Mesothelial cell of epicardium (in vitro differentiated cells): ENCODE data around the gene THEM4. TPM values are rescaled to one million over a fixed set of nuclear protein-coding genes. Genes with fewer than 3 reads are reported as not detected.
"Not testable (repeated sequence)": the region's sequence is repeated elsewhere in the genome, so short reads cannot be mapped to it uniquely, and the experiment has no call there.

Experiments
- DNase-seq, 2 experiments: peaks; one replicate each; pipeline ENCODE4 v3.0.0; 2021; ENCODE audit warnings: low spot score in 2 of 2; ENCODE audit not compliant: unreplicated experiment in 2 of 2
- H3K27ac Mint-ChIP-seq: 2 replicates; pipeline ENCODE4 v1.8.0; 2021; ENCODE audit warnings: mixed read lengths
- H3K27me3 Mint-ChIP-seq: 2 replicates; pipeline ENCODE4 v1.8.0; 2021; ENCODE audit warnings: low read depth, mixed read lengths
- H3K36me3 Mint-ChIP-seq: 2 replicates; pipeline ENCODE4 v1.8.0; 2021; ENCODE audit warnings: mixed read lengths
- H3K4me1 Mint-ChIP-seq: 2 replicates; pipeline ENCODE4 v1.8.0; 2021; ENCODE audit warnings: mixed read lengths
- H3K4me3 Mint-ChIP-seq: 2 replicates; pipeline ENCODE4 v1.8.0; 2021; ENCODE audit warnings: mild to moderate bottlenecking, moderate library complexity, mixed read lengths
- H3K9me3 Mint-ChIP-seq: 2 replicates; pipeline ENCODE4 v1.8.0; 2021; ENCODE audit warnings: mixed read lengths
- CTCF ChIP-seq: fragments of 200-600 bp; sonication (generic); IDR thresholded peaks from one replicate; pipeline ENCODE4 v1.5.0; 2021; ENCODE audit warnings: antibody characterized with exemption; ENCODE audit not compliant: unreplicated experiment
- total RNA-seq: library from RNA; stranded (reverse); gene quantifications from 3 replicates; pipeline ENCODE4 v1.2.1, GENCODE V29; 2021

THEM4 gene
- total RNA-seq, 1 donor from 2014 or later: 24.3 TPM

DNA sequence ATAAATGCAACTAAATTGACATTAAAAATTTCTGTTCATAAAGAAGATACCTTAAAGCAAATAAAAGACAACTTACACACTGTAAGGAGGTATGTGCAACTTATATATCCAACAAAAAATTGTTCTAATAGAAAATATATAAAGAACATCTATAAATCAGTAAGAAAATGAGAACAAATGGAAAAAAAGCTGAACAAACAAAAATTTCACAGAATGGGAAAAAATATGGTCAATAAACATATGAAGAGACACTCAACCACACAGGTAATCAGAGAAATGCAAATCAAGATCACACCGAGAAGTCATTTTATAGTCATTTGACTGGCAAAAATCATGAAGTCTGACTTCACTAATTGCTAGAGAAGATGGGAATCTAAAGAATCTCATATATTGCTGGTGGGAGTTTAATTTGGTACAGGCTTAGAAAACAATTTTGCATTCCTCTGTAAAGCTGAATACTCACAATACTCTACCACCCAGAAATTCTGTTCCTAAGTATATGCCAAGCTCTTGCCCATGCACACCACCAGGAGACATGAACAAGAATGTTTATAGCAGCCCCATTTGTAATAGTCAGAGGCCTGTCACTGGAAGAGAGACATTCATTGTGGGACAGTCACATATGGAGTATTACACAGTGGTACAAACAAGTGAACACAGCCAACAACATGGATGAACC lies 33.8 kb downstream of the THEM4 start:
- peaks cover 26% of the 10 kb centered on the region for H3K36me3 Mint-ChIP-seq
- no peak for DNase-seq
- H3K9me3 Mint-ChIP-seq: no peaks in the 10 kb centered on the region
- H3K27me3 Mint-ChIP-seq: no peaks in the 10 kb centered on the region
- TF ChIP-seq CTCF: no peak
- peaks cover 4% of the 10 kb centered on the region for H3K4me1 Mint-ChIP-seq
- H3K4me3 Mint-ChIP-seq: no peak overlapping the region
- H3K27ac Mint-ChIP-seq: peak overlapping the region; percentile 44

- not testable (repeated sequence) for H3K9me3 Mint-ChIP-seq, H3K4me1 Mint-ChIP-seq, DNase-seq, H3K4me3 Mint-ChIP-seq, H3K27me3 Mint-ChIP-seq, H3K27ac Mint-ChIP-seq
- H3K36me3 Mint-ChIP-seq: peaks cover 22% of the 10 kb centered on the region
Measured at GRCh38 chr1:151872776-151873175, 36.5 kb downstream of the THEM4 start.

GRCh38 chr1:151871284-151872030 lies 37.9 kb downstream of the THEM4 start:
- no peak for DNase-seq
- Mint-ChIP-seq H3K27me3 (no peaks in the 10 kb centered on the region), H3K4me3 (no peak overlapping the region), H3K27ac (no peak overlapping the region), H3K4me1 (peaks cover 4% of the 10 kb centered on the region), H3K9me3 (no peaks in the 10 kb centered on the region), H3K36me3 (peaks cover 16% of the 10 kb centered on the region)
- TF ChIP-seq CTCF: no peak

- Mint-ChIP-seq H3K27me3 (peaks cover 2% of the 10 kb centered on the region), H3K9me3 (no peaks in the 10 kb centered on the region), H3K36me3 (peaks cover 5% of the 10 kb centered on the region), H3K4me1 (no peaks in the 10 kb centered on the region), H3K27ac (no peak overlapping the region), H3K4me3 (no peak overlapping the region)
- no peak for DNase-seq
- no peak for TF ChIP-seq CTCF
Measured at GRCh38 chr1:151868486-151868885, 40.8 kb downstream of the THEM4 start.

DNA sequence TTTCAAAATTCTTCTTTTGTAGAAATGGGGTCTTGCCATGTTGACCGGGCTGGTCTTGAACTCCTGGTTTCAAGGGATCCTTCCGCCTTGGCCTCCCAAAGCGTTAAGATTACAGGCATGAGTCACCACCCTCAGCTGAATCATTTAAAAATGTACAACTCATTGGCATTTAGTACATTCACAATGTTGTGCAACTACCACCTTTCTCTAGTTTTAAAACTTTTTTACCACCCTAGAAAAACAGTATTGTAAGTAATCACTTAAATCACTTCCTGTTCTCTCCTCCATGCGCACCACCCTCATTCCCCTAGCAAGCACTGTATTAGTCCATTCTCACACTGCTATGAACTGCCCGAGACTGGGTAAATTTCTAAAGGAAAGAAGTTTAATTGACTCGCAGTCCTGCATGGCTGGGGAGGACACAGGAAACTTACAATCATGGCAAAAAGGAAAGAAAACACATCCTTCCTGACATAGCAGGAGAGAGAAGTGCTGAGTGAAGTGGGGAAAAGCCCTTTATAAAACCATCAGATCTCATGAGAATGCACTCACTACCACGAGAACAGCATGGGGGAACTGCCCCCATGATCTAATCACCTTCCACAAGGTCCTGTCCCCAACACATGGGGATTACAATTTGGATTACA lies 41.4 kb downstream of the THEM4 start:
- H3K36me3 Mint-ChIP-seq: peaks cover under 1% of the 10 kb centered on the region
- H3K4me1 Mint-ChIP-seq: no peaks in the 10 kb centered on the region
- H3K4me3 Mint-ChIP-seq: no peak overlapping the region
- peaks cover 2% of the 10 kb centered on the region for H3K27me3 Mint-ChIP-seq
- TF ChIP-seq CTCF: no peak
- DNase-seq: no peak
- no peaks in the 10 kb centered on the region for H3K9me3 Mint-ChIP-seq
- no peak overlapping the region for H3K27ac Mint-ChIP-seq

DNA sequence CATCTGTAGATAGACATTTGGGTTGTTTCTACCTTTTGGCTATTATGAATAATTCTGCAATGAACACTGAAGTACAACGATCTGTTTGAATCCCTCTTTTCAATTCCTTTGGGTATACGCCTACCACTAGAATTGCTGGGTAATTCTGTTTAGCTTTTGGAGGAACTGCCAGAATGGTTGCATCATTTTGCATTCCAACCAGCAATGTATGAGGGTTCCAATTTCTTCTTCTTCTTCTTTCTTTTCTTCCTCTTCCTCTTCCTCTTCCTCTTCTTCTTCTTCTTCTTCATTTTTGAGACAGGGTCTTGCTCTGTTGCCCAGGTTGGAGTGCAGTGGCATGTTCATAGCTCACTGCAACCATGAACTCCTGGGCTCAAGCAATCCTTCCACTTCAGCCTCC lies 42.0 kb downstream of the THEM4 start:
- H3K4me3 Mint-ChIP-seq: no peak overlapping the region
- TF ChIP-seq CTCF: no peak
- no peaks in the 10 kb centered on the region for H3K36me3 Mint-ChIP-seq
- no peaks in the 10 kb centered on the region for H3K4me1 Mint-ChIP-seq
- DNase-seq: no peak
- peaks cover 2% of the 10 kb centered on the region for H3K27me3 Mint-ChIP-seq
- H3K27ac Mint-ChIP-seq: no peak overlapping the region
- no peaks in the 10 kb centered on the region for H3K9me3 Mint-ChIP-seq
